ENCODE data around the gene DENND5A.

DNA sequence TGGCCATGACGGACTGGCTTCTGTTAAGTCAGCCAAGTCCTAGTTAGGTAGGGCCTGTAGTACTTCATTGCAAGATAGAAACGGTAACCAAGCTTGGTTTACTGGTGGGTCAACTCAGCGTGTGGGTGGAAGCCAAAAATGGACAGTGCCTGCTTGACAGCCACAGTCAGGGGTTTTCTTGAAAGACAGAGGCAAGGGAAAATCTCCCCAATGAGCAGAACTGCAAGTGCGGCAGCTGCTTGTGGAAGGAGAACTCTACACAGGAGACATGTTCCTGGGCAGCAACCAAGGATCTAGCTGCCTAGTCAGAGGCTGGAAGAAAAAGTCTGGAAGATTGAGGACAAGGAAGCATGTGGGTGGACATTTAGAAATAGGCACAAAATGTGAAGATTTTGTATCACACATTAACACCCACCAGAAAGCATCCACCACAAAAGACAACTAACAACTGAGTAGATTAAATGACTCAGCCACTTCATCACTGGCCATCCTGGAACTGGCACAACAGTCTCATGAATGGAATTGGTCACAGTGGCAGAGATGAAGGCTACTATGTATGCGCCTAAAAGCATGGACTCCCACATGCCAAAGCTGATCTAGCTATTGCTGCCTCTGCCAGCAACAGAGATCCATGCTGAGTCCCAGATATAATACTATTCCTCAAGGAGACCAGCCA, 132.8 kb downstream of the DENND5A start:
- TF ChIP-seq, protein P1, sequence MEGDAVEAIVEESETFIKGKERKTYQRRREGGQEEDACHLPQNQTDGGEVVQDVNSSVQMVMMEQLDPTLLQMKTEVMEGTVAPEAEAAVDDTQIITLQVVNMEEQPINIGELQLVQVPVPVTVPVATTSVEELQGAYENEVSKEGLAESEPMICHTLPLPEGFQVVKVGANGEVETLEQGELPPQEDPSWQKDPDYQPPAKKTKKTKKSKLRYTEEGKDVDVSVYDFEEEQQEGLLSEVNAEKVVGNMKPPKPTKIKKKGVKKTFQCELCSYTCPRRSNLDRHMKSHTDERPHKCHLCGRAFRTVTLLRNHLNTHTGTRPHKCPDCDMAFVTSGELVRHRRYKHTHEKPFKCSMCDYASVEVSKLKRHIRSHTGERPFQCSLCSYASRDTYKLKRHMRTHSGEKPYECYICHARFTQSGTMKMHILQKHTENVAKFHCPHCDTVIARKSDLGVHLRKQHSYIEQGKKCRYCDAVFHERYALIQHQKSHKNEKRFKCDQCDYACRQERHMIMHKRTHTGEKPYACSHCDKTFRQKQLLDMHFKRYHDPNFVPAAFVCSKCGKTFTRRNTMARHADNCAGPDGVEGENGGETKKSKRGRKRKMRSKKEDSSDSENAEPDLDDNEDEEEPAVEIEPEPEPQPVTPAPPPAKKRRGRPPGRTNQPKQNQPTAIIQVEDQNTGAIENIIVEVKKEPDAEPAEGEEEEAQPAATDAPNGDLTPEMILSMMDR (IDR thresholded peaks at IDR 0.05): no peak
- no peak for TF ChIP-seq POLR2A (IDR thresholded peaks at IDR 0.05)

Measured in right lobe of liver (tissue), 4 donors.